ENCODE data around the gene MAP6D1. TPM values are rescaled to one million over a fixed set of nuclear protein-coding genes. Genes with fewer than 3 reads are reported as not detected.
"Not testable (repeated sequence)": the region's sequence is repeated elsewhere in the genome, so short reads cannot be mapped to it uniquely, and the experiment has no call there.

Gene MAP6D1
- total and polyA plus RNA-seq, 2 donors (not counting 1 experiment from before 2014, with no cell fraction given): 0.83 to 2.1 TPM

DNA sequence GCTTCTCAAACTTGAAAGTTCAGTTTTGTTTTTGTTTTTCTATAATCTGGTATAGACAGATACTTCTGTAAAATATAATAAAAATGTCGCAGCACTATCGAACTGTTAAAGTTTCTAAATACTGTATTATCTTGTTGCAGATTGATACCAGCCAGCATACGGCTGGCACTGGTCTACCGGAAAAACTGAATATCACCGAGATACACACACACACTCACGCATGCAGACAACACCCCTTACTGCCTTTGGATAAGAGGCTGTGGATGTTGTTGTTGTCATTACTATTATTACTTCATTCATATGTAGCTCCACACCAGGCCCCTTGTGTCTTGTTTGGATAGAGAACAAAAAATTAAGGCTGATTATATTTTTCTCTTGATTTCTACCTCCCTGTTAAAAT lies 32.4 kb downstream of the MAP6D1 start:
- peaks cover 8% of the 10 kb centered on the region for H3K36me3 ChIP-seq (ENCODE audit: control insufficient read depth, insufficient read depth, low read length)
- H3K4me3 ChIP-seq (replicated peaks in 1 of 4; ENCODE audit: control extremely low read depth in 1 of 4, insufficient read depth in 1 of 4, low read depth in 3 of 4, low read length in 4 of 4): no peak overlapping the region
- no peak for TF ChIP-seq CTCF (conservative IDR thresholded peaks at IDR 0.05 in 1 of 2, IDR thresholded peaks at IDR 0.05 in 1 of 2; ENCODE audit: low read depth in 1 of 2, low read length in 2 of 2)
- TF ChIP-seq EZH2 (IDR thresholded peaks at IDR 0.05; ENCODE audit: low read length, missing control alignments): no peak
- DNase-seq (ENCODE audit: low read depth in 2 of 2): no peak
- no peaks in the 10 kb centered on the region for H3K9me3 ChIP-seq (ENCODE audit: control insufficient read depth, insufficient read depth, low read depth, low read length)
- H3K4me1 ChIP-seq (ENCODE audit: control insufficient read depth, extremely low read depth, insufficient read depth, low read length): no peaks in the 10 kb centered on the region
- no peaks in the 10 kb centered on the region for H3K79me2 ChIP-seq (ENCODE audit: control insufficient read depth, insufficient read depth, low read length)
- H4K20me1 ChIP-seq (ENCODE audit: control insufficient read depth, extremely low read depth, insufficient read depth, low read length): no peaks in the 10 kb centered on the region
- no peak overlapping the region for H2AFZ ChIP-seq (ENCODE audit: low read length)
- H3K9ac ChIP-seq (ENCODE audit: insufficient read depth, low read length): no peak overlapping the region
- no peaks in the 10 kb centered on the region for H3K27me3 ChIP-seq (ENCODE audit: control insufficient read depth, insufficient read depth, low read length)
- no peak overlapping the region for H3K4me2 ChIP-seq (ENCODE audit: extremely low read depth, insufficient read depth, low read length)
- H3K27ac ChIP-seq (ENCODE audit: insufficient read depth, low read length): no peak overlapping the region

- peaks cover 11% of the 10 kb centered on the region for H3K36me3 ChIP-seq (ENCODE audit: control insufficient read depth, insufficient read depth, low read length)
Measured at GRCh38 chr3:183790700-183791099, 34.7 kb downstream of the MAP6D1 start.

DNA sequence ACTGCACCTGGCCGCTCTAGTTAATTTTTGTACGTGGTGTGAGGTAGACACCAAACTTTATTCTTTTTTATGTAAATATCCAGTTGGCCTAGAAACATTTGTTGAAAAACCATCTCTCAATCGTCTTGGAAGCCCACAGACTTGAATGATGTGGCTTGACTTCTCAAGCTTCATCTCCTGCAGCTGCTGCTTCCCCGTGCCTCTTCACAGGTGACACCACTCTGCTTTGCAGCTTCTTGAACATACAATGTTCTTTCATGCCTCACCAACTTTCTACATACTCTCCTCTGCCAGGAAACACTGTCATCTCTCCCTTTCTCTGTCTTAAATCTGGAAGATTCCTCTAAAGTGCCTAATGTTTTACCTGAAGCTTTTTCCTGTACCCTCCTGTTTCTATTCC lies 35.6 kb downstream of the MAP6D1 start:
- no peak for DNase-seq (ENCODE audit: low read depth in 2 of 2)
- Histone ChIP-seq H3K27ac (ENCODE audit: insufficient read depth, low read length) (no peak overlapping the region), H3K4me3 (replicated peaks in 1 of 4; ENCODE audit: control extremely low read depth in 1 of 4, insufficient read depth in 1 of 4, low read depth in 3 of 4, low read length in 4 of 4) (no peak overlapping the region), H3K4me2 (ENCODE audit: extremely low read depth, insufficient read depth, low read length) (no peak overlapping the region), H3K9me3 (ENCODE audit: control insufficient read depth, insufficient read depth, low read depth, low read length) (no peaks in the 10 kb centered on the region), H2AFZ (ENCODE audit: low read length) (no peak overlapping the region), H3K9ac (ENCODE audit: insufficient read depth, low read length) (no peak overlapping the region), H3K4me1 (ENCODE audit: control insufficient read depth, extremely low read depth, insufficient read depth, low read length) (no peaks in the 10 kb centered on the region), H4K20me1 (ENCODE audit: control insufficient read depth, extremely low read depth, insufficient read depth, low read length) (no peaks in the 10 kb centered on the region), H3K36me3 (ENCODE audit: control insufficient read depth, insufficient read depth, low read length) (peaks cover 11% of the 10 kb centered on the region), H3K79me2 (ENCODE audit: control insufficient read depth, insufficient read depth, low read length) (no peaks in the 10 kb centered on the region), H3K27me3 (ENCODE audit: control insufficient read depth, insufficient read depth, low read length) (no peaks in the 10 kb centered on the region)
- no peak for TF ChIP-seq CTCF (conservative IDR thresholded peaks at IDR 0.05 in 1 of 2, IDR thresholded peaks at IDR 0.05 in 1 of 2; ENCODE audit: low read depth in 1 of 2, low read length in 2 of 2)
- TF ChIP-seq EZH2 (IDR thresholded peaks at IDR 0.05; ENCODE audit: low read length, missing control alignments): no peak

More at GRCh38 chr3:183790700-183791099, 34.7 kb downstream of the MAP6D1 start:
- Histone ChIP-seq H3K4me1 (ENCODE audit: control insufficient read depth, extremely low read depth, insufficient read depth, low read length) (no peaks in the 10 kb centered on the region), H3K4me3 (replicated peaks in 1 of 4; ENCODE audit: control extremely low read depth in 1 of 4, insufficient read depth in 1 of 4, low read depth in 3 of 4, low read length in 4 of 4) (no peak overlapping the region), H3K4me2 (ENCODE audit: extremely low read depth, insufficient read depth, low read length) (no peak overlapping the region), H3K27ac (ENCODE audit: insufficient read depth, low read length) (no peak overlapping the region), H4K20me1 (ENCODE audit: control insufficient read depth, extremely low read depth, insufficient read depth, low read length) (no peaks in the 10 kb centered on the region), H2AFZ (ENCODE audit: low read length) (no peak overlapping the region), H3K9ac (ENCODE audit: insufficient read depth, low read length) (no peak overlapping the region), H3K27me3 (ENCODE audit: control insufficient read depth, insufficient read depth, low read length) (no peaks in the 10 kb centered on the region), H3K9me3 (ENCODE audit: control insufficient read depth, insufficient read depth, low read depth, low read length) (no peaks in the 10 kb centered on the region), H3K79me2 (ENCODE audit: control insufficient read depth, insufficient read depth, low read length) (no peaks in the 10 kb centered on the region)
- DNase-seq (ENCODE audit: low read depth in 2 of 2): no peak
- no peak for TF ChIP-seq CTCF (conservative IDR thresholded peaks at IDR 0.05 in 1 of 2, IDR thresholded peaks at IDR 0.05 in 1 of 2; ENCODE audit: low read depth in 1 of 2, low read length in 2 of 2)
- no peak for TF ChIP-seq EZH2 (IDR thresholded peaks at IDR 0.05; ENCODE audit: low read length, missing control alignments)

GRCh38 chr3:183784503-183784902 lies 40.9 kb downstream of the MAP6D1 start:
- not testable (repeated sequence) for H3K9ac ChIP-seq (ENCODE audit: insufficient read depth, low read length); H3K4me1 ChIP-seq (ENCODE audit: control insufficient read depth, extremely low read depth, insufficient read depth, low read length); H3K4me2 ChIP-seq (ENCODE audit: extremely low read depth, insufficient read depth, low read length); H3K27me3 ChIP-seq (ENCODE audit: control insufficient read depth, insufficient read depth, low read length); H3K79me2 ChIP-seq (ENCODE audit: control insufficient read depth, insufficient read depth, low read length); H2AFZ ChIP-seq (ENCODE audit: low read length); H3K36me3 ChIP-seq (ENCODE audit: control insufficient read depth, insufficient read depth, low read length); H4K20me1 ChIP-seq (ENCODE audit: control insufficient read depth, extremely low read depth, insufficient read depth, low read length); DNase-seq (ENCODE audit: low read depth in 2 of 2); H3K9me3 ChIP-seq (ENCODE audit: control insufficient read depth, insufficient read depth, low read depth, low read length); H3K4me3 ChIP-seq (replicated peaks in 1 of 4; ENCODE audit: control extremely low read depth in 1 of 4, insufficient read depth in 1 of 4, low read depth in 3 of 4, low read length in 4 of 4); H3K27ac ChIP-seq (ENCODE audit: insufficient read depth, low read length)

Data from fibroblast of lung (primary cell).